GM19467 (cell line): ENCODE measurements around the gene FAM50B.

Experiments
- ATAC-seq: cut with Tn5 transposase; IDR thresholded peaks from one replicate; pipeline ENCODE4 v1.9.1; 2021; ENCODE audit warnings: mild to moderate bottlenecking, moderate library complexity; ENCODE audit not compliant: unreplicated experiment

FAM50B gene

GRCh38 chr6:3870528-3870925 lies 21.4 kb downstream of the FAM50B start:
- ATAC-seq = no peak

DNA sequence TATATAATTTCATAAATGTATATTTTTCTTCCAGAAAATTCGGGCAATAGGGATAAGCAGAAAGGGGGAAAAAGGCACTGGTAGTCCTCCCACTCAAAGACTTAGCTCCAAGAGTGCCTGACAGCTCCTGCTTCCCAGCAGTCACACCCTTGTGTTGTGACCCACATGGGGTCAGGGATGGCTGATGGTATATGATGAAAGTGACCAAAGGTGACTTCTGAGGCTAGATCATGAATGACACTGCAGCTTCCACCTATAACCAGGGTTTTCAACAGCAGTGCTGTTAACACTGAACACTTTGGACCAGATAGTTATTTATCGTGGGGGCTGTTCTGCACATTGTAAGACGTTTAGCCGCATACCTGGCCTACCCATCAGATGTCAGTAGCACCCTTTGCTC lies 22.3 kb downstream of the FAM50B start:
- no peak for ATAC-seq

DNA sequence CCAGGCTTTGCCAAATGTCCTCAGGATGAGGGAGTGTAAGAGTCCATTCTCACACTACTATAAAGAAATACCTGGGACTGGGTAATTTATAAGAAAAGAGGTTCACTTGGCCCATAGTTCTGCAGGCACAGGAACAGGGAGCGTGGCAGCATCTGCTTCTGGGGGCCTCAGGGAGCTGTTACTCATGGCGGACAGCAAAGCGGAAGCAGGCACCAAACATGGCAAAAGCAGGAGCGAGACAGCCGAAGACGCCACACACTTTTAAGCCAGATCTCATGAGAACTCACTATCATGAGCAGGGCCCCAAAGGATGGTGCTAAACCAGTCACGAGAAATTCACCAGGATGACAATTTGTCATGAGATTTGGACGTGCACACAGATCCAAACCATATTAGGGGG lies 22.8 kb downstream of the FAM50B start:
- no peak for ATAC-seq

DNA sequence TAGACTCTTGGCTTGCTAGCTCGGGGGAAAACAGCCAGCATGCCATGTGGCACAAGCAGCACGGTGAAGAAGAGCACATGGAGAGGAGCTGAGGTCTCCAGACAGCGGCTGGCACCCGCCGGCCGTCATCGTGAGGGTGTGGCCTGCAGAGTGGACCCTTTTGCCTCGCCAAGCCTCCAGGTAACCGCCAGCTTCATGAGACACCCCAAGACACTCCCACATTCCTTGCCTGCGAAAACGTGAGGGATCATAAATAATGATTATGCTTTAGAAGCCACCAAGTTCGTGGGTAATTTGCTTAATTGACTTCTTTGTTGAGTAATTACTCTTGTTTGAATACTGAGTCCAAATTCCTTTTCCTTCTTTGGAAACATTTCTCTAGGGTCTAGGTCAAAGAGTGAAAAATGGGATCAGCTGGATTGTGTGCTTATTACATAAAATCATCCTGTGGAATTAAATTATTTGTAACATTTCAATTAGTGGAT lies 23.2 kb downstream of the FAM50B start:
- ATAC-seq = no peak

- ATAC-seq = no peak
Observed at GRCh38 chr6:3873051-3873450, 23.9 kb downstream of the FAM50B start.

DNA sequence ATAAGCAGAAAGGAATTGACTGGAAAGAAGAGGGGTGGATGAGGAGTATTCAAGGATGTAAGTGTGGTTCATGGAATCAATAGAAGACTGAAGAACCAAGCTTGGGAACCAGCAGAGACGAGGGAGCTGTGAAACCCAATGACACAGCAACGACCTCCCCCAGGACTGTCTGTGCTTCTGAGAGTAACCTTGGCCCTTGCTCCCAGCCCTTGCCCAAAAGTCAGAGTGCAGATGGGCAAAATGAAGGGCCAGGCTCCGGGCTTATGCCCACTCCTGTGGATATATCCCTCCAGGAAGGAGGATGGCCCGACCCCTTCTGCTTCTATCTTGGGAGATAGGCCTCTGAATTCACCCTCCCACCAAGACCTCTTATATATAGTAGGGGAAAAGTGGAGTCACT lies 24.9 kb downstream of the FAM50B start:
- ATAC-seq = no peak

- ATAC-seq = no peak
Observed at GRCh38 chr6:3875486-3875885, 26.3 kb downstream of the FAM50B start.

GRCh38 chr6:3876101-3876500 lies 26.9 kb downstream of the FAM50B start:
- no peak for ATAC-seq

DNA sequence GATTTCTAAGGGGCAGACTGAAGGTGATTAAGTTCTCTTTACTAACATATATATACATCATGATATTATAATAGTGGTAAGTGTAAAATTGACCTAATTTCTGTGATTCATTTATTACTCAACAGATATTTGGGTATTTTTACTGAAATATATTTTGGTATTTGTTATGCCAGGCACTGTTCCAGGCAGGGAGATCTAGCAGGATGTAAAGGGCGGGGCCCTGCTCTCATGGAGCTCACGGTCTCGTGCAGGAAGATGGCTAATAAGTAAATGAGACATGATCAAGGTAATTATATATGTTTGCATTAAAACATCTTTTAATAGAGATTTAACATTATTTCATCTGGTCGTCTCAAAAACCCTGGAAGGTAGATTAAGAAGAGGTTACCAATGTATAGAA lies 27.7 kb downstream of the FAM50B start:
- no peak for ATAC-seq

DNA sequence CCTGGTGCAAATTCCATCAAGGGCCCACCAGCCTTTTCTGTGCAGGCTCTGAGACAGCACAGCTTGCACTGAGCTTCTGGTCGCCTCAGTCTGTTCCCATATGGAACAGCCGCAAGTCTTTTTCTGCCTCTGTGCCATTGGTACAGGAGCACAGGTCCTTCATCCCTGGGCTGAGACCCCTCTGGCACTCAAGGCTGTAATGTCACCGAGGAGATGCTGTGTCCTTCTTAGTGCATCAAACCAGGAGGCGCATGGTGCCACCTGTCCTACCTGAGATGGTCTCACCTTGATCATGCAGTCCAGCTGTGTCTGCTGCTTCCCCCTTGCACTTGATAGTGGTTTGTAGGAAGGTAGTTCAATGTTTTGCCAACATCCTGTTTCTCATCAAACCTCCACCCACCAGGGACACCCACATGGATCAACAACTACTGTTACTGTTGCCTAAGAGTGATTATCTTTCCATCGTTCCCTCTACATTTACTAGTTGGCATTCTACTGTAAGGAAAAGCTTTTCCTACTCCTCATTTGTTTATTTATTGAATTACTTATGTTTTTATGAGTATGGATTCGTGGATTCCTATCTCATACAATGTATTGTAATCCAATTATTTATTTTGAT lies 29.0 kb downstream of the FAM50B start:
- no peak for ATAC-seq

DNA sequence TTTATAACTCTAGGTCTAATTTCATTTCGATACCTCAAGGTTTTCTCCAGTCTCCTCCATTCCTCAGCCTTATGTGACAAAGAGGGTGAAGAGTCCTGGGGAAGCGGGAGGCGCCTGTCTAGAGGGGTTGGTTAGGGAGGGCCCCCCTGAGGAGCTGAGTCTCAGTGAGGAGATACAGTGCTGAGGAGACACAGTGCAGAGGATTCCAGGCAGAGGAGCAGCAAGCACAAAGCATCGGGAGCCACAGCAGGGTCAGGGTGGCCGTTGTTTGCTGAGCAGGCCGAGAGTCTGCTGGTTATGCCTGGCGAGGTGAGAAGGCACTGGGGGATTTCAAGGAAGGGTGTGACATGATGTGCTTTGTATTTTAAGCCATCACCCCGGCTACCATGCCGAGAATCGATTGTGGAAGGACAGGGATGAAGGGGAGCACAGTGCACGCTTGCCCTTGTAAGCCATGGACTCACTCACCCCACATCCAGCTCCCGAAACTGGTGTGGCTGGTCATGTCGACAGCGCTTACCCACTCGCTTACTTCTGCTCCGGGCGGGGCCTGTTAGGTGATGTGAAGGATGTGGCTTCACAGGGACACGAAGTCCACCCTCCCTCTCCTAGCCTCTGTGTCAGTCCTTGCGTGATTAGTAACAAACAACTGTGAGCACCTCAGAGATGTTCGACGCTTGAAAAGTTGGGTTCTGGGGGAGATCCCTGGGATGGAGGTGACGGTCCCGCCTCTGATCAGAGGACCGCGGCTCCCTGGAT lies 30.2 kb downstream of the FAM50B start:
- ATAC-seq = no peak

- no peak for ATAC-seq
Observed at GRCh38 chr6:3881711-3882421, 32.7 kb downstream of the FAM50B start.

DNA sequence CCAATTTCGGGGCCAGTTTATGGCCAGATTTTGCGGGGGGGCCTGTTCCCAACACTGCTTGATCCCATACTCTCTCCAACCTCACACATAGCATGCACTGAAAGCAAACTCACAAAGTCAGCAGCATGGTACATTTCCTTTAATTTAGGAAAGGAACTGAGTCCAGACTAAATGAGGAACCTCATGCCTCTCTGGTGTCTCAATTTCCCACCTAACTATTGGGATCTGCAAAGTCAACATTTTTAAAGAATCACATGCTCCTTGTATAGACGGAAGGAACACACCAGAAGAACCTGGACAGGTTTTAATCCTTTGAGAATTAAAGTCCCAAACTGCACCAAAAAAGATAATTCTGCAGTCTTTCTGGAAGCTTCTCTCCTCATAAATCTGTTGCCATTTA lies 33.3 kb downstream of the FAM50B start:
- ATAC-seq = no peak

DNA sequence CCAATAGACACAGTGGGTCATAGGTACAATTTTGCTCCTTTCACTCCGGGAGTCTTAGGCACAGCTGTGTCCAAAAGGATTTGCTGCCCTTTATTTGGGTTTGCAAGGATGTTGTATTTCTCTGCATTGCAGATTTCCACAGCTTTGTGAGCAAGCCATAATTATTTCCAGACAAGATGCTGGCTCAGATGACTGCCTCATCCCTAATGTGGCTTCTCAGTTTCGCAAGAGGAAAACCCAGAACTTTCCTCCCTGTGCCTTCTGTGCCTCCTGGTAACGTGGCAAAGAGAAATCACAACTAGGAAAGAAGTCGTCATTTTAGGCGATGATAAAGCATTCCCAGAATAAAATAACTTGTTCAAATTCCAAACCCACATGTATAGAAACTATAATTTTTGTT lies 33.7 kb downstream of the FAM50B start:
- no peak for ATAC-seq

- ATAC-seq = no peak
Observed at GRCh38 chr6:3884007-3884745, 35.0 kb downstream of the FAM50B start.

GRCh38 chr6:3885262-3886036 lies 36.3 kb downstream of the FAM50B start:
- no peak for ATAC-seq

GRCh38 chr6:3887150-3887700 lies 38.1 kb downstream of the FAM50B start:
- no peak for ATAC-seq

GRCh38 chr6:3888153-3888957 lies 39.2 kb downstream of the FAM50B start:
- ATAC-seq = no peak

GRCh38 chr6:3890047-3890446 lies 40.9 kb downstream of the FAM50B start:
- ATAC-seq = no peak
